CD8-positive, alpha-beta memory T cell (primary cell): Measurements from ENCODE around the gene XPO1. TPM values are rescaled to one million over a fixed set of nuclear protein-coding genes. Genes with fewer than 3 reads are reported as not detected.
A peak's percentile ranks its signal among the peaks of the same experiment; 100 is the strongest.

Source experiments
- CTCF ChIA-PET: fragments of 350-600 bp; sonication (Branson Sonifier 250); formaldehyde crosslinking; loops from one replicate; lab custom pipeline; 2021; ENCODE audit warnings: antibody characterized with exemption; lab: Charles Lee
- POLR2A ChIA-PET: fragments of 350-600 bp; sonication (Branson Sonifier 250); formaldehyde crosslinking; loops from one replicate; lab custom pipeline; 2021; ENCODE audit warnings: antibody characterized with exemption; lab: Charles Lee
- DNase-seq, 5 donors: peaks; one replicate each; pipeline versions ENCODE4 v3.0.0 to v3.0.0-alpha.2; 2020 to 2022; ENCODE audit warnings: mixed read lengths in 1 of 5
- H3K27ac ChIP-seq: one replicate; pipeline ENCODE4 v1.7.0; 2013; ENCODE audit warnings: low read depth, mild to moderate bottlenecking, low read length, moderate library complexity
- H3K27me3 ChIP-seq: 2 replicates; pipeline ENCODE4 v1.7.0; 2013; ENCODE audit warnings: low read length, mild to moderate bottlenecking; ENCODE audit not compliant: insufficient read depth, poor library complexity, severe bottlenecking
- H3K36me3 ChIP-seq: 2 replicates; pipeline ENCODE4 v1.7.0; 2013; ENCODE audit warnings: mild to moderate bottlenecking, low read length, moderate library complexity; ENCODE audit not compliant: insufficient read depth
- H3K4me1 ChIP-seq: 2 replicates; pipeline ENCODE4 v1.7.0; 2013; ENCODE audit warnings: mild to moderate bottlenecking, low read length, moderate library complexity; ENCODE audit not compliant: insufficient read depth
- H3K4me3 ChIP-seq: 2 replicates; pipeline ENCODE4 v1.7.0; 2013; ENCODE audit warnings: mild to moderate bottlenecking, low read length
- H3K9me3 ChIP-seq: 2 replicates; pipeline ENCODE4 v1.7.0; 2013; ENCODE audit warnings: mild to moderate bottlenecking, low read length
- H3K27ac Mint-ChIP-seq, 8 donors: one replicate each; pipeline ENCODE4 v1.8.0; 2020 to 2021; ENCODE audit warnings: mixed read lengths in 8 of 8, mild to moderate bottlenecking in 6 of 8, inconsistent platforms in 3 of 8, moderate library complexity in 3 of 8
- H3K27me3 Mint-ChIP-seq, 2 donors: one replicate each; pipeline ENCODE4 v1.8.0; 2020 to 2021; ENCODE audit warnings: mixed read lengths in 2 of 2, mild to moderate bottlenecking in 1 of 2, moderate library complexity in 1 of 2
- H3K36me3 Mint-ChIP-seq, 3 donors: one replicate each; pipeline ENCODE4 v1.8.0; 2020 to 2021; ENCODE audit warnings: mixed read lengths in 3 of 3, inconsistent platforms in 1 of 3, mild to moderate bottlenecking in 1 of 3
- H3K4me1 Mint-ChIP-seq, 3 donors: one replicate each; pipeline ENCODE4 v1.8.0; 2020 to 2021; ENCODE audit warnings: mixed read lengths in 3 of 3, inconsistent platforms in 1 of 3, mild to moderate bottlenecking in 1 of 3
- H3K4me3 Mint-ChIP-seq, 7 donors: one replicate each; pipeline ENCODE4 v1.8.0; 2020 to 2021; ENCODE audit warnings: mixed read lengths in 7 of 7, mild to moderate bottlenecking in 6 of 7, moderate library complexity in 4 of 7, inconsistent platforms in 2 of 7
- H3K9me3 Mint-ChIP-seq, 5 donors: one replicate each; pipeline ENCODE4 v1.8.0; 2020 to 2022; ENCODE audit warnings: mixed read lengths in 5 of 5, mild to moderate bottlenecking in 3 of 5, moderate library complexity in 2 of 5, inconsistent platforms in 1 of 5
- polyA plus RNA-seq: library from polyadenylated mRNA; unstranded; fragments of 300-500 nt; fragmentation: Illumina TruSeq; gene quantifications from one replicate; pipeline ENCODE4 v1.2.3, GENCODE V29; 2021
- total RNA-seq, 2 experiments: library from RNA; stranded (reverse); gene quantifications; one replicate each; pipeline ENCODE4 v1.2.3, GENCODE V29; 2021

The XPO1 gene
- total and polyA plus RNA-seq, 3 experiments from 2014 or later = 42.3 to 217 (median 207) TPM

DNA sequence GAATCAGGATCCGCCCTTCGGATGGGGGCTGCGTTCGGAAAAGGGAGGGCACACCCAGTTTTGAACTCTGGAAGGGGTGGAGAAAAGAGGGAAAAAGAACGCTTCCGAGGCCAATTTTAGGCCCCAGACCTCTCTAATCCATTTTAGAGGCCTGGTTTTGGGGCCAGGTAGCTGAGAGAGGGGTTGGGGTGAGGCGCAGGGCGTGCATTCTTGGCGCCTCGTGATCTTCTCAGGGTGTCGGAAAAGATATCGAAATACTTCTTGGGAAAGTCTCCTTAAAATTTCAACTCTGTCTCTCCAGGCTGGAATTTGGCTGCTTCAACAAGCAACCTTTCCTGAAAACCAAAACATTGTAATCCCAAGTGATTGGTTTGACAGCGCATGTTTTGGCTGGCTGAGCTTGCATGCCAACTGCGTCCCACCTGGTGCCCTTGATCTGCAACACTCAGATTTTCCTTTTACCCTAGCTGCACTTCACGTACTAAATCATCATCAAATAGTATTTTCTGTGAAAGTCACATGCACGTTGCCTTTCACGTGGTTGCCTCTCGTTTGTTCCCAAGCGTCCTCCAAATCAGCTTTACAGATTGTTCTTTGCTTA is 864 bp upstream of the XPO1 start:
- Histone ChIP-seq H3K4me1 (peaks cover 24% of the 10 kb centered on the region), H3K36me3 (no peaks in the 10 kb centered on the region), H3K27ac (peak overlapping the region; percentile 99), H3K9me3 (no peaks in the 10 kb centered on the region), H3K4me3 (peak overlapping the region; percentile 84), H3K27me3 (no peaks in the 10 kb centered on the region)
- POLR2A ChIA-PET = interaction anchor here (0.5 to 2.3 kb wide), 15 partner anchors 9 to 394 kb away, joined by 3 to 12 read pairs (median 6); partner anchors contain the start of gene USP34
- CTCF ChIA-PET = interaction anchor here (0.5 to 1.6 kb wide), 7 partner anchors 21 to 262 kb away, joined by 3 to 5 read pairs (median 3); no protein-coding TSS in a partner anchor
- Mint-ChIP-seq H3K27me3 (peaks cover 0 to 10% of the 10 kb centered on the region in 2 donors), H3K9me3 (no peaks in the 10 kb centered on the region), H3K36me3 (peaks cover 0 to 14% (median 0%) of the 10 kb centered on the region in 3 donors), H3K27ac (peak overlapping the region; percentile 95 to 100 (median 100)), H3K4me3 (peak overlapping the region; percentile 92 to 99 (median 94)), H3K4me1 (peaks cover 34 to 37% (median 35%) of the 10 kb centered on the region in 3 donors)
- DNase-seq = peak; percentile 15 to 72 (median 46)

DNA sequence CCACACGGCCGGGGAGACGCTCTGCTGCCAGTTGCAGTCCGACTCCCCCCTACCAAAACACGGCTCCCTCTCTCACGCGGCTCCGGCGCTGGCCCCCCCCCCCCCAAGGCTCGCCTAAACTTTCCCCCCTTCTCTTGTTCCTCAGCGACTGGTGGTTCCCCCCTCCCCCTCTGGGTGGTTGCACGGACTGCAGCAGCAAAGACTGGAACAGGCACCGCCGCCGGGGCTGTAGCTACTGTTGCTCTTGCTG is 281 bp downstream of the XPO1 start:
- no peak for DNase-seq
- H3K36me3 ChIP-seq = no peaks in the 10 kb centered on the region
- ChIA-PET CTCF (interaction anchor here (0.8 to 1.6 kb wide), 6 partner anchors 18 to 327 kb away, joined by 3 to 5 read pairs (median 4); no protein-coding TSS in a partner anchor), POLR2A (interaction anchor here (1.1 to 2.3 kb wide), 10 partner anchors 10 to 393 kb away, joined by 3 to 12 read pairs (median 8); no protein-coding TSS in a partner anchor)
- peaks cover 29% of the 10 kb centered on the region for H3K4me1 ChIP-seq
- no peaks in the 10 kb centered on the region for H3K9me3 Mint-ChIP-seq
- peak overlapping the region; percentile 92 to 99 (median 94) for H3K4me3 Mint-ChIP-seq
- H3K27me3 Mint-ChIP-seq = peaks cover 0 to 7% of the 10 kb centered on the region in 2 donors
- peaks cover 0 to 18% (median 0%) of the 10 kb centered on the region in 3 donors for H3K36me3 Mint-ChIP-seq
- H3K27ac ChIP-seq = peak overlapping the region; percentile 99
- H3K27me3 ChIP-seq = no peaks in the 10 kb centered on the region
- H3K4me3 ChIP-seq = peak overlapping the region; percentile 84
- no peaks in the 10 kb centered on the region for H3K9me3 ChIP-seq
- H3K27ac Mint-ChIP-seq = peak overlapping the region; percentile 95 to 100 (median 100)
- peaks cover 39 to 48% (median 47%) of the 10 kb centered on the region in 3 donors for H3K4me1 Mint-ChIP-seq

DNA sequence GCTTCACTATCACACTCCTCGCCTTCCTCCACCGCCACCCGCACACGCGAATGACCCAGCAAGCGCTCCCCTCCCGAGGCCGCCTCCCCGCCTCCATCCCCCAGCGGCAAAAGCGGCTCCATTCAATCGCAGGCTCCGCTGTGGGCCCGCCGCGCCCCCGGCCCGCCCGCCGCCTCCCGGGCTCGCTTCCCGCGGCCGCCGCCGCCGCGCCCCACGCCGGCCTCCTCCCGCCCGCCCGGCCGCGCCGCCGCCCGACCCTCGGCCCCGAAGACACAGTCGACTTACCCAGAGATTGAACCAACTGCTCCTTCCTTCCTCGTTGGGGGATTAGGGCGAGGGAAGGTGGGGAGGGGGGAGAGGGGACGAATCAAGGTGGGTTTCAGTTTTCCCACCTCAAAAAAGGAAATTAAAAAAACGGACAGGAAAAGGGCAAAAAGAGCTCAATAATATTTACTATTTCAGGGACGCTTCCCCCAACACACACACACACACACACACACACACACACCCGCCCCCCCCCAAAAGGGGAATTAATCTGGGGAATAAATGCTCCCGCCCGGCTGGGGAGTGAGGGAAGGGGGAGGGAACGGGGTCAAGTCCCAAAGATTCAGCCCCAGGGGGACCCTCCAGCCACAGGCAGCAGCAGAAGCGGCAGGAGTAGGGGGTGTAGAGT is 743 bp downstream of the XPO1 start:
- Mint-ChIP-seq H3K27me3 (peaks cover 0 to 7% of the 10 kb centered on the region in 2 donors), H3K4me1 (peaks cover 39 to 53% (median 47%) of the 10 kb centered on the region in 3 donors), H3K9me3 (no peaks in the 10 kb centered on the region), H3K4me3 (peak overlapping the region; percentile 92 to 99 (median 94)), H3K27ac (peak overlapping the region; percentile 95 to 100 (median 100)), H3K36me3 (peaks cover 0 to 20% (median 0%) of the 10 kb centered on the region in 3 donors)
- ChIA-PET CTCF (interaction anchor here (1.6 kb wide), 1 partner anchor 111 kb away, joined by 5 read pairs; no protein-coding TSS in a partner anchor), POLR2A (interaction anchor here (0.6 to 2.3 kb wide), 13 partner anchors 10 to 393 kb away, joined by 3 to 12 read pairs (median 4); no protein-coding TSS in a partner anchor)
- Histone ChIP-seq H3K36me3 (no peaks in the 10 kb centered on the region), H3K4me1 (peaks cover 29% of the 10 kb centered on the region), H3K27ac (peak overlapping the region; percentile 99), H3K9me3 (no peaks in the 10 kb centered on the region), H3K4me3 (peak overlapping the region; percentile 84), H3K27me3 (no peaks in the 10 kb centered on the region)
- peak; percentile 23 to 60 (median 37) for DNase-seq

DNA sequence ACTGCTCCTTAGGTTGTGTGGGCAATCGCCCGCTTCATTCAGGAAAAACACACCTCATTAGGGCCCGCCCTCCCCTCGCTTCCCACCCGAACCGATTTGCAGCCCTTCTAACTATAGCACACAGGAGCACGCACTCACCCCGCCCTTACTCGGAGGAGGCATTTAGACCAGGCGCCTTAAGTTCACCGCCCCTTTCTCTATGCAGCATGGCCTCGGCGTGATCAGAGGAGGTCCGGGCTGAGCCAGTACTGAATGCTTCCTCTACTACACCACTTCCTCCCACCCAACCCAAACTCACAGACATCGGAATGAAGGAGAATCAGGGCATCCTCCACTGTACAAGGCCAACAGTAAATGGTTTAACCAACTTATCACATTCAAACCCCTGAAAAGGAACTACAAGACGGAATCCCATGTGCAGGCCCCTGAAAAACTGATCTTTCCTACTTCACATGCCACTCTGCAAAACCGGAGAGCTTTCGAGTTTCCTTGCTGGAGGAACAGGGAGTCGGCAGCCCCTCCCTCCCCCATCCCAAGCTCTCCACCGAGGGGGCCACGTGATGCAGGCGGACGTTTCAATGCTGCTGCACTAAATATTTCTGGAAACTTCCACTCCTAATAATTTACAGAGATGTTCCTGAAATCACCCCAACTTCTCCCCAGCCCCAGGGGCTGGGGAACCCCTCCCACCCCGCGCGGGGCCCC is 1.4 kb downstream of the XPO1 start:
- Histone ChIP-seq H3K9me3 (no peaks in the 10 kb centered on the region), H3K36me3 (no peaks in the 10 kb centered on the region), H3K4me1 (peaks cover 29% of the 10 kb centered on the region), H3K27me3 (no peaks in the 10 kb centered on the region), H3K4me3 (peak overlapping the region; percentile 81), H3K27ac (peak overlapping the region; percentile 79)
- peak; percentile 80 to 91 (median 83) for DNase-seq
- H3K4me3 Mint-ChIP-seq = peak overlapping the region; percentile 92 to 99 (median 94)
- ChIA-PET CTCF (no interaction called here), POLR2A (interaction anchor here (0.5 to 2.1 kb wide), 8 partner anchors 21 to 731 kb away, joined by 3 to 9 read pairs (median 4); no protein-coding TSS in a partner anchor)
- H3K36me3 Mint-ChIP-seq = peaks cover 0 to 22% (median 0%) of the 10 kb centered on the region in 3 donors
- H3K4me1 Mint-ChIP-seq = peaks cover 40 to 56% (median 48%) of the 10 kb centered on the region in 3 donors
- H3K27me3 Mint-ChIP-seq = peaks cover 0 to 7% of the 10 kb centered on the region in 2 donors
- peak overlapping the region; percentile 89 to 97 (median 94) for H3K27ac Mint-ChIP-seq
- no peaks in the 10 kb centered on the region for H3K9me3 Mint-ChIP-seq

DNA sequence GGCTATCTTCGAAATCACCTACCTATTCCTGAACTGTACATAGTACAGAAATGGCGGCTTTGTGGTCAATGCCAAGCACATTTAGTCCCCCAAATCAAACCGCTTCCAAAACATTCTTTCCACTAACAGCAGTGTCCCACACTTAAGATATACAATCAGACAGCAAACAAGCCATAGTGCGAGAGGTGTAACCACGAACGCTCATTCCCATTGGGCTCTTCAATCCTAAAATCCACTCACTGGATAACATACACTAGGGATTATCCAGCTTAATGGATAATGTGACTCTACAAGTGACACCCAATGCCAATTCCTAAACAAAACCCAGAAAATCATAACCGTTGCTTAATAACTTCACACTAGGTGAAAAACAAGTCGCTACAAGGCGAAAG is 2.0 kb downstream of the XPO1 start:
- H3K4me3 Mint-ChIP-seq = peak overlapping the region; percentile 92 to 99 (median 94)
- ChIA-PET POLR2A (no interaction called here), CTCF (interaction anchor here (2.7 kb wide), 1 partner anchor 110 kb away, joined by 9 read pairs; no protein-coding TSS in a partner anchor)
- Histone ChIP-seq H3K4me3 (peak overlapping the region; percentile 81), H3K9me3 (no peaks in the 10 kb centered on the region), H3K4me1 (peaks cover 33% of the 10 kb centered on the region), H3K27me3 (no peaks in the 10 kb centered on the region), H3K27ac (peak overlapping the region; percentile 79), H3K36me3 (no peaks in the 10 kb centered on the region)
- no peaks in the 10 kb centered on the region for H3K9me3 Mint-ChIP-seq
- H3K4me1 Mint-ChIP-seq = peaks cover 45 to 60% (median 53%) of the 10 kb centered on the region in 3 donors
- H3K27ac Mint-ChIP-seq = peak overlapping the region; percentile 89 to 97 (median 94)
- DNase-seq = no peak
- H3K36me3 Mint-ChIP-seq = peaks cover 0 to 26% (median 2%) of the 10 kb centered on the region in 3 donors
- H3K27me3 Mint-ChIP-seq = peaks cover 0 to 7% of the 10 kb centered on the region in 2 donors

DNA sequence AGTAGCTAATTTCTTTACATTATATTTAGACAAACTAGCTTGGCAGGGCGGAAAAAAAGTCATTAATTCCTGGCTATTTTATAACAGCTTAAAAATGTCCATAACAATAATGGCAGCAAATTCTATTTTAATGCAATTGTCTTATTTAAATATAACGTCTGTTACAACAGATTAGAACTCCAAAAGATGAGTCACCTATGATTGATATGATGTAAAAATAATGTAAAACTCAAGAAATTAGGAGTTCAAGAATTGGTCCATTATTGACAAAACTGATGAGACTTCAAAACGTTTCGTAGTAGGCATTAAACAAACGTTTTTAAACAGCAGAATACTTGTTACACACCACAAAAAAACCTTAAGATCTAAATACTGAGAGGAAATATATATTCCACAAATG is 2.7 kb downstream of the XPO1 start:
- Histone ChIP-seq H3K4me1 (peaks cover 39% of the 10 kb centered on the region), H3K27me3 (no peaks in the 10 kb centered on the region), H3K36me3 (no peaks in the 10 kb centered on the region), H3K9me3 (no peaks in the 10 kb centered on the region), H3K4me3 (peak overlapping the region; percentile 81), H3K27ac (peak overlapping the region; percentile 79)
- Mint-ChIP-seq H3K4me3 (peak overlapping the region; percentile 92 to 99 (median 94)), H3K4me1 (peaks cover 51 to 67% (median 60%) of the 10 kb centered on the region in 3 donors), H3K27me3 (peaks cover 0 to 7% of the 10 kb centered on the region in 2 donors), H3K9me3 (no peaks in the 10 kb centered on the region), H3K36me3 (peaks cover 0 to 30% (median 2%) of the 10 kb centered on the region in 3 donors), H3K27ac (peak overlapping the region; percentile 65 to 97 (median 94))
- ChIA-PET CTCF (interaction anchor here (0.8 to 2.7 kb wide), 2 partner anchors 17 to 109 kb away, joined by 3 to 9 read pairs; no protein-coding TSS in a partner anchor), POLR2A (interaction anchor here (0.6 kb wide), 2 partner anchors 74 to 529 kb away, joined by 3 to 4 read pairs; no protein-coding TSS in a partner anchor)
- no peak for DNase-seq

DNA sequence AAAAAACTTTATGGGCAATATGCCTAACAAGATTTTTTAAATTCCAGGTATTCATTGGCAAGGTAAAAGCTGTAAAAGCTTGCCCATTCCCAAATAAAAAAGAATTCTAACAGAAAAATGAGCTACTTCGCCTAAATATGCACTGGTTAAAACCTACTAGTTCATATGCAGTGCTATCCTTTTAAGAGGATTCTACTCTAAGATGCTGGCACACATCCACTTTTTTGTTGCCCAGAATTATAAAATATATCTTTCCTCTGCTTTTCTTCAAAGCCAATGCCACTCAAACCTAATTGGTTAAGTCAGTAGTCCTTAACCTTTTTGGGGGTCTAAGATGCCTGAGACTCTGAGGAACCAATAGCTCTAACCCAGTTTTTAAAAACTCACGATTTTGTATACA is 3.2 kb downstream of the XPO1 start:
- H3K9me3 ChIP-seq = no peaks in the 10 kb centered on the region
- H3K4me3 ChIP-seq = peak overlapping the region; percentile 81
- Mint-ChIP-seq H3K4me3 (peak overlapping the region; percentile 68 to 99 (median 94)), H3K27ac (peak overlapping the region in 7 of 8 donors; percentile 65 to 97 (median 94)), H3K9me3 (no peaks in the 10 kb centered on the region), H3K4me1 (peaks cover 56 to 72% (median 65%) of the 10 kb centered on the region in 3 donors), H3K36me3 (peaks cover 0 to 35% (median 2%) of the 10 kb centered on the region in 3 donors), H3K27me3 (peaks cover 0 to 7% of the 10 kb centered on the region in 2 donors)
- no peaks in the 10 kb centered on the region for H3K27me3 ChIP-seq
- peak overlapping the region; percentile 17 for H3K27ac ChIP-seq
- ChIA-PET CTCF (interaction anchor here (0.8 to 2.7 kb wide), 2 partner anchors 16 to 109 kb away, joined by 3 to 9 read pairs; no protein-coding TSS in a partner anchor), POLR2A (interaction anchor here (0.6 kb wide), 1 partner anchor 528 kb away, joined by 4 read pairs; no protein-coding TSS in a partner anchor)
- H3K36me3 ChIP-seq = no peaks in the 10 kb centered on the region
- H3K4me1 ChIP-seq = peaks cover 44% of the 10 kb centered on the region
- DNase-seq = no peak
